K562 (cell line): ENCODE data around the gene ADRA2B.

Experiments
- ARID2 ChIP-seq: fragments of 450-650 bp; IDR thresholded peaks from 2 replicates; pipeline ENCODE4 v1.6.1; 2017; ENCODE audit warnings: antibody characterized with exemption, mild to moderate bottlenecking
- CTCF ChIP-seq, 3 experiments: IDR thresholded peaks in 2 of 3; conservative IDR thresholded peaks in 1 of 3; 2 replicates each; pipeline ENCODE4 v1.5.1; 2011 to 2012; ENCODE audit warnings: low read length in 3 of 3, mild to moderate bottlenecking in 3 of 3, control low read depth in 2 of 3, improper control_type of control experiment in 1 of 3, inconsistent platforms in 1 of 3, low read depth in 1 of 3, mixed read lengths in 1 of 3, moderate library complexity in 1 of 3; ENCODE audit not compliant: insufficient read depth in 2 of 3
- YBX1 ChIP-seq: fragments of 450-650 bp; IDR thresholded peaks from 2 replicates; pipeline ENCODE4 v1.7.1; 2016; ENCODE audit warnings: mild to moderate bottlenecking
- ZNF274 ChIP-seq: IDR thresholded peaks from 2 replicates; pipeline ENCODE4 v1.6.1; 2011; ENCODE audit warnings: low read depth, mild to moderate bottlenecking, low read length, moderate library complexity, borderline replicate concordance
- TF ChIP-seq, protein P1 (sequence below): IDR thresholded peaks from 2 replicates; pipeline ENCODE4 v1.6.1; 2016; ENCODE audit warnings: missing genetic modification characterization, missing compliant biosample characterization

- TF ChIP-seq ARID2 (no peak), CTCF (IDR thresholded peaks at IDR 0.05 in 2 of 3, conservative IDR thresholded peaks at IDR 0.05 in 1 of 3; ENCODE audit: insufficient read depth in 2 of 3, low read depth in 1 of 3, low read length in 3 of 3) (peak; percentile 10 to 33 (median 19); a peak in 2 of 6 replicates), ZNF274 (no peak), YBX1 (no peak)
- TF ChIP-seq, protein P1, sequence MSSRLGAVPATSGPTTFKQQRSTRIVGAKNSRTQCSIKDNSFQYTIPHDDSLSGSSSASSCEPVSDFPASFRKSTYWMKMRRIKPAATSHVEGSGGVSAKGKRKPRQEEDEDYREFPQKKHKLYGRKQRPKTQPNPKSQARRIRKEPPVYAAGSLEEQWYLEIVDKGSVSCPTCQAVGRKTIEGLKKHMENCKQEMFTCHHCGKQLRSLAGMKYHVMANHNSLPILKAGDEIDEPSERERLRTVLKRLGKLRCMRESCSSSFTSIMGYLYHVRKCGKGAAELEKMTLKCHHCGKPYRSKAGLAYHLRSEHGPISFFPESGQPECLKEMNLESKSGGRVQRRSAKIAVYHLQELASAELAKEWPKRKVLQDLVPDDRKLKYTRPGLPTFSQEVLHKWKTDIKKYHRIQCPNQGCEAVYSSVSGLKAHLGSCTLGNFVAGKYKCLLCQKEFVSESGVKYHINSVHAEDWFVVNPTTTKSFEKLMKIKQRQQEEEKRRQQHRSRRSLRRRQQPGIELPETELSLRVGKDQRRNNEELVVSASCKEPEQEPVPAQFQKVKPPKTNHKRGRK (tag) = no peak
Measured at GRCh38 chr2:96119389-96119751, 3.0 kb upstream of the ADRA2B start.
